DOHH2 (cell line): ENCODE data around the gene OR4D1.

Experiments used
- H3F3A ChIP-seq: fragments of 200-600 bp; sonication (generic), shearing (Covaris generic); 2 replicates; pipeline ENCODE4 v1.6.0; 2016; ENCODE audit warnings: antibody characterized with exemption, mild to moderate bottlenecking; ENCODE audit not compliant: control insufficient read depth, insufficient read depth
- H3K27ac ChIP-seq: fragments of 200-600 bp; sonication (generic); 2 replicates; pipeline ENCODE4 v1.5.1; 2014; ENCODE audit warnings: low read depth, mild to moderate bottlenecking, low read length, moderate library complexity
- H3K27me3 ChIP-seq: fragments of 200-600 bp; sonication (generic); 2 replicates; pipeline ENCODE4 v1.6.1; 2014; ENCODE audit warnings: mild to moderate bottlenecking, low read length, mixed read lengths; ENCODE audit not compliant: control insufficient read depth
- H3K36me3 ChIP-seq: fragments of 200-600 bp; sonication (generic); 2 replicates; pipeline ENCODE4 v1.6.1; 2014; ENCODE audit warnings: mild to moderate bottlenecking, low read length, moderate library complexity, mixed read lengths; ENCODE audit not compliant: control insufficient read depth
- H3K4me1 ChIP-seq: fragments of 200-600 bp; sonication (generic); 2 replicates; pipeline ENCODE4 v1.6.1; 2014; ENCODE audit warnings: mild to moderate bottlenecking, low read length, mixed read lengths; ENCODE audit not compliant: control insufficient read depth
- H3K4me2 ChIP-seq: fragments of 200-600 bp; sonication (generic); 2 replicates; pipeline ENCODE4 v1.6.0; 2014; ENCODE audit warnings: mild to moderate bottlenecking, low read length, moderate library complexity
- H3K4me3 ChIP-seq: fragments of 200-600 bp; sonication (generic); 2 replicates; pipeline ENCODE4 v1.5.1; 2014; ENCODE audit warnings: mild to moderate bottlenecking, low read length, mixed read lengths
- H3K79me2 ChIP-seq: fragments of 200-600 bp; sonication (generic); 2 replicates; pipeline ENCODE4 v1.6.1; 2014; ENCODE audit warnings: mild to moderate bottlenecking, low read length, mixed read lengths; ENCODE audit not compliant: control insufficient read depth
- H3K9me2 ChIP-seq: fragments of 200-600 bp; sonication (generic); replicated peaks from 2 replicates; pipeline ENCODE4 v1.6.1; 2014; ENCODE audit warnings: mild to moderate bottlenecking, low read length, mixed read lengths; ENCODE audit not compliant: control insufficient read depth
- H3K9me3 ChIP-seq: fragments of 200-600 bp; sonication (generic); 2 replicates; pipeline ENCODE4 v1.6.1; 2014; ENCODE audit warnings: antibody characterized with exemption, low read length, mixed read lengths; ENCODE audit not compliant: control insufficient read depth, insufficient read depth
- H4K20me1 ChIP-seq: fragments of 200-600 bp; sonication (generic); 2 replicates; pipeline ENCODE4 v1.6.0; 2014; ENCODE audit warnings: low read depth, mild to moderate bottlenecking, antibody characterized with exemption, low read length, moderate library complexity; ENCODE audit not compliant: control insufficient read depth, insufficient read depth
- CTCF ChIP-seq: fragments of 200-600 bp; sonication (generic); IDR thresholded peaks from one replicate; pipeline ENCODE4 v1.5.1; 2014; ENCODE audit warnings: antibody characterized with exemption, mild to moderate bottlenecking, low read depth, low read length; ENCODE audit not compliant: poor library complexity, severe bottlenecking
- EZH2phosphoT487 ChIP-seq: fragments of 200-600 bp; sonication (generic); IDR thresholded peaks from 2 replicates; pipeline ENCODE4 v1.6.1; 2017; ENCODE audit warnings: borderline replicate concordance, mild to moderate bottlenecking, antibody characterized with exemption, low read length, moderate library complexity, mixed read lengths

OR4D1 gene

GRCh38 chr17:58204796-58205195, 56.6 kb downstream of the OR4D1 start:
- no peaks in the 10 kb centered on the region for H3K9me2 ChIP-seq
- no peaks in the 10 kb centered on the region for H4K20me1 ChIP-seq
- H3K4me1 ChIP-seq, result no peaks in the 10 kb centered on the region
- no peaks in the 10 kb centered on the region for H3K27me3 ChIP-seq
- no peak overlapping the region for H3K27ac ChIP-seq
- H3K4me2 ChIP-seq, result no peak overlapping the region
- H3K9me3 ChIP-seq, result no peaks in the 10 kb centered on the region
- H3F3A ChIP-seq, result no peaks in the 10 kb centered on the region
- no peaks in the 10 kb centered on the region for H3K79me2 ChIP-seq
- TF ChIP-seq CTCF (no peak), EZH2phosphoT487 (no peak)
- H3K36me3 ChIP-seq, result no peaks in the 10 kb centered on the region; the same call in 1 of the 2 replicates
- no peak overlapping the region for H3K4me3 ChIP-seq

- H3F3A ChIP-seq, result no peaks in the 10 kb centered on the region
- H3K27ac ChIP-seq, result no peak overlapping the region
- no peaks in the 10 kb centered on the region for H4K20me1 ChIP-seq
- H3K9me3 ChIP-seq, result no peaks in the 10 kb centered on the region
- no peak for TF ChIP-seq EZH2phosphoT487
- TF ChIP-seq CTCF, result no peak
- no peaks in the 10 kb centered on the region for H3K9me2 ChIP-seq
- no peaks in the 10 kb centered on the region for H3K79me2 ChIP-seq
- H3K4me2 ChIP-seq, result no peak overlapping the region
- no peaks in the 10 kb centered on the region for H3K4me1 ChIP-seq
- no peaks in the 10 kb centered on the region for H3K27me3 ChIP-seq
- no peak overlapping the region for H3K4me3 ChIP-seq
- H3K36me3 ChIP-seq, result no peaks in the 10 kb centered on the region; the same call in 1 of the 2 replicates
These were observed 57.8 kb downstream of the OR4D1 start for GRCh38 chr17:58205936-58206335.

GRCh38 chr17:58207451-58207850, 59.3 kb downstream of the OR4D1 start:
- Histone ChIP-seq H3K4me1 (no peaks in the 10 kb centered on the region), H3K27ac (no peak overlapping the region), H3K9me2 (no peaks in the 10 kb centered on the region), H4K20me1 (no peaks in the 10 kb centered on the region), H3K36me3 (peaks cover 5% of the 10 kb centered on the region), H3K79me2 (no peaks in the 10 kb centered on the region), H3K4me2 (no peak overlapping the region), H3K9me3 (no peaks in the 10 kb centered on the region), H3K27me3 (no peaks in the 10 kb centered on the region), H3K4me3 (no peak overlapping the region), H3F3A (no peaks in the 10 kb centered on the region)
- TF ChIP-seq CTCF (no peak), EZH2phosphoT487 (no peak)

GRCh38 chr17:58208344-58208743, 60.2 kb downstream of the OR4D1 start:
- Histone ChIP-seq H3F3A (no peaks in the 10 kb centered on the region), H3K4me1 (no peaks in the 10 kb centered on the region), H3K4me3 (no peak overlapping the region), H3K4me2 (no peak overlapping the region), H3K27ac (no peak overlapping the region), H3K36me3 (peaks cover 5% of the 10 kb centered on the region), H3K79me2 (no peaks in the 10 kb centered on the region), H4K20me1 (no peaks in the 10 kb centered on the region), H3K9me3 (no peaks in the 10 kb centered on the region), H3K9me2 (no peaks in the 10 kb centered on the region), H3K27me3 (no peaks in the 10 kb centered on the region)
- TF ChIP-seq CTCF (no peak), EZH2phosphoT487 (no peak)
